DOHH2 (cell line): ENCODE results near the gene MYEOV.
A peak's percentile ranks its signal among the peaks of the same experiment; 100 is the strongest.

ENCODE experiments used
- H3F3A ChIP-seq: fragments of 200-600 bp; sonication (generic), shearing (Covaris generic); 2 replicates; pipeline ENCODE4 v1.6.0; 2016; ENCODE audit warnings: antibody characterized with exemption, mild to moderate bottlenecking; ENCODE audit not compliant: control insufficient read depth, insufficient read depth
- H3K27ac ChIP-seq: fragments of 200-600 bp; sonication (generic); 2 replicates; pipeline ENCODE4 v1.5.1; 2014; ENCODE audit warnings: low read depth, mild to moderate bottlenecking, low read length, moderate library complexity
- H3K27me3 ChIP-seq: fragments of 200-600 bp; sonication (generic); 2 replicates; pipeline ENCODE4 v1.6.1; 2014; ENCODE audit warnings: mild to moderate bottlenecking, low read length, mixed read lengths; ENCODE audit not compliant: control insufficient read depth
- H3K36me3 ChIP-seq: fragments of 200-600 bp; sonication (generic); 2 replicates; pipeline ENCODE4 v1.6.1; 2014; ENCODE audit warnings: mild to moderate bottlenecking, low read length, moderate library complexity, mixed read lengths; ENCODE audit not compliant: control insufficient read depth
- H3K4me1 ChIP-seq: fragments of 200-600 bp; sonication (generic); 2 replicates; pipeline ENCODE4 v1.6.1; 2014; ENCODE audit warnings: mild to moderate bottlenecking, low read length, mixed read lengths; ENCODE audit not compliant: control insufficient read depth
- H3K4me2 ChIP-seq: fragments of 200-600 bp; sonication (generic); 2 replicates; pipeline ENCODE4 v1.6.0; 2014; ENCODE audit warnings: mild to moderate bottlenecking, low read length, moderate library complexity
- H3K4me3 ChIP-seq: fragments of 200-600 bp; sonication (generic); 2 replicates; pipeline ENCODE4 v1.5.1; 2014; ENCODE audit warnings: mild to moderate bottlenecking, low read length, mixed read lengths
- H3K79me2 ChIP-seq: fragments of 200-600 bp; sonication (generic); 2 replicates; pipeline ENCODE4 v1.6.1; 2014; ENCODE audit warnings: mild to moderate bottlenecking, low read length, mixed read lengths; ENCODE audit not compliant: control insufficient read depth
- H3K9me2 ChIP-seq: fragments of 200-600 bp; sonication (generic); replicated peaks from 2 replicates; pipeline ENCODE4 v1.6.1; 2014; ENCODE audit warnings: mild to moderate bottlenecking, low read length, mixed read lengths; ENCODE audit not compliant: control insufficient read depth
- H3K9me3 ChIP-seq: fragments of 200-600 bp; sonication (generic); 2 replicates; pipeline ENCODE4 v1.6.1; 2014; ENCODE audit warnings: antibody characterized with exemption, low read length, mixed read lengths; ENCODE audit not compliant: control insufficient read depth, insufficient read depth
- H4K20me1 ChIP-seq: fragments of 200-600 bp; sonication (generic); 2 replicates; pipeline ENCODE4 v1.6.0; 2014; ENCODE audit warnings: low read depth, mild to moderate bottlenecking, antibody characterized with exemption, low read length, moderate library complexity; ENCODE audit not compliant: control insufficient read depth, insufficient read depth
- CTCF ChIP-seq: fragments of 200-600 bp; sonication (generic); IDR thresholded peaks from one replicate; pipeline ENCODE4 v1.5.1; 2014; ENCODE audit warnings: antibody characterized with exemption, mild to moderate bottlenecking, low read depth, low read length; ENCODE audit not compliant: poor library complexity, severe bottlenecking
- EZH2phosphoT487 ChIP-seq: fragments of 200-600 bp; sonication (generic); IDR thresholded peaks from 2 replicates; pipeline ENCODE4 v1.6.1; 2017; ENCODE audit warnings: borderline replicate concordance, mild to moderate bottlenecking, antibody characterized with exemption, low read length, moderate library complexity, mixed read lengths

MYEOV gene

GRCh38 chr11:69293087-69293486 is 868 bp upstream of the MYEOV start:
- no peak for TF ChIP-seq EZH2phosphoT487
- TF ChIP-seq CTCF, result no peak
- Histone ChIP-seq H4K20me1 (peaks cover 9% of the 10 kb centered on the region), H3K36me3 (no peaks in the 10 kb centered on the region), H3K27ac (no peak overlapping the region), H3K9me2 (no peaks in the 10 kb centered on the region), H3K79me2 (no peaks in the 10 kb centered on the region), H3K4me3 (no peak overlapping the region), H3F3A (peaks cover 14% of the 10 kb centered on the region), H3K4me2 (no peak overlapping the region), H3K9me3 (no peaks in the 10 kb centered on the region; the same call in 1 of the 2 replicates), H3K4me1 (peaks cover 43% of the 10 kb centered on the region), H3K27me3 (peaks cover 17% of the 10 kb centered on the region)

DNA sequence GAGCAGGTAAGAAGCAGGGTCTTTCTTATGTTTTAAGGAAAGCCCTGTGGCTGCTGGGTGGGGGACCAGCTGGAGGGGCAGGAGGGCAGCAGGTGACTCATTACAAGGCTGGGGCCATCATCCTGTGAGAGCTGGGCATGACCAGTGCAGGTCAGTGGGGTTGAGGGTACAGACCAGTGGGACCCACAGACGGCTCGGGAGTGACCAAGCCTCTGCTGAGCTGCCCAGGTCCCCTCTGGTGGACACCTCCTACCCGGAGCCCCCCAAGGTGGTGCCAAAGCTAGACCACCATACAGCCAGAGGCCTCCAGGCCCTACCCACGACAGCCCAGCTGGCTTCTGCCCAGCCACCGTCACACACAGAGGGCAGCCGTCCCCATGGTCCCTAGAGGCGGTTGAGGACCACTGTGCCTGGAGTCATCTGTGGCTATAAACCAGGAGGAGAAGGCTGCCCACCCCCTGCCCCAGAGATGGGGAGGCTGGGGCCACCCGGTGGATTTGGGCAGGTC is 670 bp downstream of the MYEOV start:
- Histone ChIP-seq H3K79me2 (no peaks in the 10 kb centered on the region), H3K9me2 (no peaks in the 10 kb centered on the region)

GRCh38 chr11:69295079-69295994 is 1.4 kb downstream of the MYEOV start:
- Histone ChIP-seq H3K79me2 (no peaks in the 10 kb centered on the region), H3K27me3 (peaks cover 27% of the 10 kb centered on the region), H3K4me2 (peak overlapping the region; percentile 76; the same call in 1 of the 2 replicates), H3K4me3 (no peak overlapping the region), H4K20me1 (peaks cover 11% of the 10 kb centered on the region), H3K9me2 (no peaks in the 10 kb centered on the region), H3K27ac (no peak overlapping the region), H3K36me3 (no peaks in the 10 kb centered on the region), H3K9me3 (no peaks in the 10 kb centered on the region; the same call in 1 of the 2 replicates), H3F3A (peaks cover 15% of the 10 kb centered on the region), H3K4me1 (peaks cover 53% of the 10 kb centered on the region)
- TF ChIP-seq CTCF (no peak), EZH2phosphoT487 (no peak)

More for the DNA sequence above, 670 bp downstream of the MYEOV start:
- no peak overlapping the region for H3K4me3 ChIP-seq
- peaks cover 53% of the 10 kb centered on the region for H3K4me1 ChIP-seq
- no peak overlapping the region for H3K27ac ChIP-seq
- no peaks in the 10 kb centered on the region; the same call in 1 of the 2 replicates for H3K9me3 ChIP-seq
- H3F3A ChIP-seq, result peaks cover 15% of the 10 kb centered on the region
- H4K20me1 ChIP-seq, result peaks cover 11% of the 10 kb centered on the region
- no peaks in the 10 kb centered on the region for H3K36me3 ChIP-seq
- no peak overlapping the region for H3K4me2 ChIP-seq
- peaks cover 27% of the 10 kb centered on the region for H3K27me3 ChIP-seq
- TF ChIP-seq EZH2phosphoT487, result no peak
- no peak for TF ChIP-seq CTCF
